Middle frontal gyrus (tissue), 1 donor: ENCODE data around the gene RYR3.

Experiments
- DNase-seq: peaks from one replicate; pipeline ENCODE4 v3.0.0-alpha.2; 2015; ENCODE audit warnings: low spot score; ENCODE audit errors: extremely low spot score

The RYR3 gene

GRCh38 chr15:33822479-33822878 is 511.7 kb downstream of the RYR3 start:
- no peak for DNase-seq

- no peak for DNase-seq
These were observed 512.4 kb downstream of the RYR3 start for GRCh38 chr15:33823119-33823518.

GRCh38 chr15:33825453-33825852 is 514.7 kb downstream of the RYR3 start:
- DNase-seq: no peak

DNA sequence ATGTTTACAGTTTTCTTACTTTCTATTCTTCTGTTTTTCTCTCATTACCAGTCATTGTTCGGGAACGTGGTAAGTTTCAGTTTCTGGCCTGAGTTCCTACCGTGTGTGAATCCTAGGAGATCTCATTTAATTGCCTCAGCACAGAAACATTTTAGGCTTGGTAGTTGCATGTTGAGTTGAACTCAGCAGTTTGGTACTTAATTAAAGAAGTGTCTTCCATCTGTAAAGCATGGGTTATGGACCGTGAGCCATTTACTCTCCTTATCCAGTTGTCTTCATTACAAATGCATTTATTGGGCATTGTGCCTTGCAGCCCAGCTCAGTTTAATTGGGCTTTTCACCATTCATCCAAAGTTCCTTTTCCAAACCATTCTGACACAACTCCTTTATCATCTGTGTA is 515.4 kb downstream of the RYR3 start:
- DNase-seq: no peak

DNA sequence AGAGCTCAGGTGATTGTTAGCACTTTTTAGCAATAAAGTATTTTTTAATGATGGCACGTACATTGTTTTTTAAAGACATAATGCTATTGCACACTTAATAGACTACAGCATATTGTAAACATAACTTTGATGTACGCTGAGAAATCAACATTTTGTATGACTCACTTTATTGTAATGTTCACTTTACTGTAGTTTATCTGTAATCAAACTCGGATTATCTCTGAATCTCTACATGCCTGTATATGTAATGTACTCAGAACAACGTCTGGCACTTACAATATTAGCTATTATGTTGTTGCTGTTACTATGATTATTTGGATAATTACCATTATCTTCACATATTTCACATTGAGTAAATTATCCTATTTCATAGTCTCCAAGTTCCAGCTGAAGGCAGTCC is 519.6 kb downstream of the RYR3 start:
- DNase-seq: no peak

- DNase-seq: no peak
These were observed 520.9 kb downstream of the RYR3 start for GRCh38 chr15:33831646-33832045.

GRCh38 chr15:33834892-33835743 is 524.4 kb downstream of the RYR3 start:
- no peak for DNase-seq

GRCh38 chr15:33837294-33837693 is 526.5 kb downstream of the RYR3 start:
- DNase-seq: no peak

DNA sequence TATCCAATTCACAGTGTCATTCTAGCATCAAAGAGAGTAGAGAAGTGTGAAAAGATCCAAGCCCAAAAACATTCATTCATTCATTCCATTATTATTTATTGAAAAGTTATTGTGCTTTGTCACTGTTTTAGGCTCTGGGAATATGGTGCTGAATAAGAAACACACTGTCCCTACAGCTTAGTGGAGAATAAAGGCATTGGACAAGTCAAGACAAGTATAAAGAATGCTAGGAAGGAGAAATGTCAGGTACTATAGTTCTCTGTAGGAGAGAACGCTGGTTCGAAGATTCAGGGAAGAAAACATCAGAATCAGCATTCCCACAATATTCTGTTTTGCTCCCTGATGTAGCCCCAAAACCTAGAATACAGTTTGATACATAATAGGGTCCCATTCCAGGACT is 528.8 kb downstream of the RYR3 start:
- DNase-seq: no peak

DNA sequence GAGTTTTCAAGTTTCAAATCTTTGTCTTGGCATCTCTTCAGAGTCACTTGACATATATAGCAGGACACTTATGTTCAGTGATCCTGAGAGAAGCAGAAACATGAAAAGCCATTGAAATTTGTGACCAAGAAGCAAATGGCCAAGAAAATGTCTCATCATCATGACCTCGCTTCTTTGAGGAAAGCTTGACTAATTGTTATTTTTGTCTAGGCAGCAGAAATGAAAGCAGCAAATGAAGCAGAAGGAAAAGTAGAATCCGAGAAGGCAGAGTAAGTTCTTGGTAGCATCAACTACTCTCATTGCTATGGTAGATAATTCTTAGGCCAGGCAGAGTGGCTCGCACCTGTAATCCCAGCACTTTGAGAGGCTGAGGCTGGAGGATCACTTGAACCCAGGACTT is 529.8 kb downstream of the RYR3 start:
- DNase-seq: no peak

DNA sequence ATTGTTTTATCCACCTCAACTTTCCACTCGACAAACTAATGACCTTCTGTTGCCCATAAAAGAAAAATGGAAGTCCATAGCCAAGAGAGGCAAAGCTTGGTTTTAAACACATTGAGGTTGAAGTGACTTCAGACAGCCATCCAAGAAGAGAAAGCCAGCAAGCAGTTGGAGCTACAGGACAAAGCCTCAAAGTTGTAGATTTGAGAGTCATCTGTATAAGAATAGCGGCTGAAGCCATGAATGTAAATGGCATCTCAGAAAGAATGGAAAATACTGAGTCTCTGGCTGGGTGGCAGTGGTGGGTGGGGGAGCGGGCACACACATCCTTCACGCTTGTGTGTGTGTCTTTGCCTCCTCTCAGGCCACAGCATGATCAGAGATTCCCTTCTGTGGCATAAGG is 533.4 kb downstream of the RYR3 start:
- no peak for DNase-seq

GRCh38 chr15:33844597-33844996 is 533.8 kb downstream of the RYR3 start:
- no peak for DNase-seq

DNA sequence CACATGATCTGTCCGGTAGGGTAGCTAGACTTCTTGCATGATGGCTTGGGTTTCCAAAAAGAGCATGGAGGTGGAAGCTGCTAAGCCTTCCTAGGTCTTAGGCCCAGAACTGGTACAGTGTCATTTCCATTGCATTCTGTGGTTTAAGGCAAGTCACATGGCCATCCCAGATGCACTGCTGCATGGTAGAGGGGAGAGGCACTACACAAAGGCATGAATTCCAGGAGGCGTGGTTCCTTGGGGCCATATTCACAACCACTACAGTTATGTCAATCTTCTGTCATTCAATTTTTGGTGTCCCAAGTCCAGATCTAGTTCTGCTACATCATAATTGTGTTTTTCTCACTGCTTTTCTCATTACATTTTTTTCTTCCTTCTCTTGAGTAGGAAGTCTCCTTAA is 535.4 kb downstream of the RYR3 start:
- DNase-seq: no peak

DNA sequence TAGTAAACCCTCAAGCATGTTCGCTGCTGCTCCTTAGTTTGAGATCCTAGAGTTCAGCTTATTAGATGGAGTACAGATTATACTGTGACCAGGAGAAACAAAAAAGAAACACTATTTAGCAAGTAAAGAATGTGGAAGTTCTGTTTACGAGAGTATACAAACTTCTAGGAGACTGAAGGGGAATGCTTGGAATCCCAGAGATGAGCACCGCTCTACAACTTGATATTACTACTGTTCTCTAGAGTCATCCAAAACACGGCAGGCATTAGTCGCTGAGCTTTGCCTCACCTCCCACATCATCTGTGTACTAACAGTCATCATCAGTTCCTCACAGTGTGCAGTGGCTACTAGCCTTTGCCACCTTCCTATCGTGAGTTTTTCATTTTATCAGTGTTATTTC is 536.1 kb downstream of the RYR3 start:
- no peak for DNase-seq

- no peak for DNase-seq
These were observed 537.2 kb downstream of the RYR3 start for GRCh38 chr15:33848011-33848410.

GRCh38 chr15:33851079-33851478 is 540.3 kb downstream of the RYR3 start:
- DNase-seq: no peak

DNA sequence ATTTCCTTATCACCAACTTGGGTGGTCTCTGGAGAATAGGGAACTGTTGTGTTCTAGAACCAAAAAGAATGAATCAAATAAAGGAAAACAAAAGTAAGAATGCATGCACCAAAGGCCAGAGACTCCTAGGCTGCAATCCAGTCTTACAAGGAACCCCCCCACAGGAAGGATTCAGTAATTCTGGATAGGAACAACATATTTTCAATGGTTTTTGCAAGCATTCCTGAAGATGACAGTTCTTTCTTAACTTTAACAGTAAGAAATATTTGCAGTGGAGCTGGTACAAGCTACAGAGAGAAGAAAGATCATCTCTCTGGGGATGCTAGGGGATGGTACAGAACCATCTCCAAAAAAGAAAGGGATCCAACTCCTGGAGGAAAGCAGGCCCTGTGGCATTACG is 541.3 kb downstream of the RYR3 start:
- no peak for DNase-seq

- DNase-seq: no peak
These were observed 541.8 kb downstream of the RYR3 start for GRCh38 chr15:33852570-33852969.

GRCh38 chr15:33857726-33858125 is 547.0 kb downstream of the RYR3 start:
- no peak for DNase-seq

GRCh38 chr15:33858836-33859235 is 548.1 kb downstream of the RYR3 start:
- DNase-seq: no peak

DNA sequence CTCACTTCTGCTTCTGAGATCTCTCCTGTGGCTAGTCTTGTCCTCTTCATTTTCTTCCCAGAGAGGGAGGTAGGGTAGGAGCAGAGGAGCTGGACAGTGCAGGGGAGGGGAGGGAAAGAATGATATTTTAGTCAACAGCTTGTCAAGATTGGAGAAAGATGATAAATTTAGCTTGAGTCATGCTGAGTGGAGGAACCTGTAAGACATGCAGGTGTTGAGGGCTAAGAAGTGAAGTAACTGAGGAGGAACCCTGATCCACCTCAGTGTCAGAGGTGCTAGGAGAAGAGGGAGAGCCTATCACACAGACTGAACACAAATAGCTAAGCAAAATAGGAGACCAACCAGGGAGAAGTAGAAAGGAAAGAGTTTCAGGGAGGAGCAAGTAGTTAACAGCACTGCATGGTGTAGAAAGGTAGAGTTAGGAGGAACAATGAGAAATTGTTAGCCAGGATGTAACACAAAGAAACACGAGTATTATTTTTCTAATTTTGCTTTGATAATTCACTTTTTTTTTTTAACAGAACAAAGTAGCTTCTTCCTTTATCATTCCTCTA is 549.3 kb downstream of the RYR3 start:
- no peak for DNase-seq

- DNase-seq: no peak
These were observed 550.0 kb downstream of the RYR3 start for GRCh38 chr15:33860754-33861153.

GRCh38 chr15:33864360-33865075 is 553.8 kb downstream of the RYR3 start:
- DNase-seq: no peak
